ENCODE results near the gene DUXB. TPM values are rescaled to one million over a fixed set of nuclear protein-coding genes. Genes with fewer than 3 reads are reported as not detected.

DUXB gene
- total and polyA plus RNA-seq, 4 donors, result 0.42 TPM; not detected in 3

DNA sequence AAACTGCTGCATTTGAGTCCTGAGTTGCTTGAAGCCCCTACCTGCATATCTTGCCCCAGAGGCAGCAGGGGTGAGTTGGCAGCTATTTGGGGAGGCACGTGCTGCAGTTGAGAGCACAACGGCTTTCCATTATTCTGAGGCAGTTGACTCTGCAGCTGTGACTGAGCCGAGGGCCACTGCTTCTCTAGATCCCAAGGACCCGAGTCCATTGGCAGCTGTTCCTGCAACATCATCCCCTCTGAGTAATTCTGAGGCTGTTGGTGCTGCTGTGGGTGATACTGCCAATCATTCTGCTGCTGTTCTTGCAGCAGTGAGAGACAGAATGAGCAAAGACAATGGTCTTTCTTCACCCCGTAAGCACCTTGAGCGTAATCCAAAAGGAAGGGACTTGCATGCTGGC lies 40.9 kb downstream of the DUXB start:
- Histone ChIP-seq H3K9me3 (ENCODE audit: control insufficient read depth in 4 of 4, low read length in 3 of 4) (no peaks in the 10 kb centered on the region), H3K36me3 (ENCODE audit: control insufficient read depth in 4 of 4, insufficient read depth in 3 of 4, low read depth in 1 of 4, low read length in 3 of 4) (peaks cover 9 to 35% (median 32%) of the 10 kb centered on the region in 4 donors), H3K9ac (ENCODE audit: low read depth in 1 of 2, low read length in 2 of 2) (no peak overlapping the region), H3K27me3 (ENCODE audit: control insufficient read depth in 4 of 4, insufficient read depth in 4 of 4, low read length in 3 of 4) (no peaks in the 10 kb centered on the region), H3K4me3 (ENCODE audit: low read depth in 1 of 3, low read length in 3 of 3) (no peak overlapping the region), H3K4me1 (ENCODE audit: control insufficient read depth in 4 of 4, insufficient read depth in 4 of 4, low read length in 3 of 4) (no peaks in the 10 kb centered on the region), H3K27ac (ENCODE audit: low read depth in 1 of 2, low read length in 2 of 2) (no peak overlapping the region)
- no peak for DNase-seq (ENCODE audit: low spot score)
- TF ChIP-seq GABPA (IDR thresholded peaks at IDR 0.05 in 1 of 2, conservative IDR thresholded peaks at IDR 0.05 in 1 of 2) (no peak), FOXA2 (IDR thresholded peaks at IDR 0.05) (no peak), NR2F2 (IDR thresholded peaks at IDR 0.05) (no peak), TAF1 (conservative IDR thresholded peaks at IDR 0.05) (no peak), HNF4G (IDR thresholded peaks at IDR 0.05) (no peak), JUND (IDR thresholded peaks at IDR 0.05) (no peak), SP1 (IDR thresholded peaks at IDR 0.05) (no peak)
- TF ChIP-seq, protein P1, sequence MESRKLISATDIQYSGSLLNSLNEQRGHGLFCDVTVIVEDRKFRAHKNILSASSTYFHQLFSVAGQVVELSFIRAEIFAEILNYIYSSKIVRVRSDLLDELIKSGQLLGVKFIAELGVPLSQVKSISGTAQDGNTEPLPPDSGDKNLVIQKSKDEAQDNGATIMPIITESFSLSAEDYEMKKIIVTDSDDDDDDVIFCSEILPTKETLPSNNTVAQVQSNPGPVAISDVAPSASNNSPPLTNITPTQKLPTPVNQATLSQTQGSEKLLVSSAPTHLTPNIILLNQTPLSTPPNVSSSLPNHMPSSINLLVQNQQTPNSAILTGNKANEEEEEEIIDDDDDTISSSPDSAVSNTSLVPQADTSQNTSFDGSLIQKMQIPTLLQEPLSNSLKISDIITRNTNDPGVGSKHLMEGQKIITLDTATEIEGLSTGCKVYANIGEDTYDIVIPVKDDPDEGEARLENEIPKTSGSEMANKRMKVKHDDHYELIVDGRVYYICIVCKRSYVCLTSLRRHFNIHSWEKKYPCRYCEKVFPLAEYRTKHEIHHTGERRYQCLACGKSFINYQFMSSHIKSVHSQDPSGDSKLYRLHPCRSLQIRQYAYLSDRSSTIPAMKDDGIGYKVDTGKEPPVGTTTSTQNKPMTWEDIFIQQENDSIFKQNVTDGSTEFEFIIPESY (IDR thresholded peaks at IDR 0.05), result no peak
- TF ChIP-seq, protein P2, sequence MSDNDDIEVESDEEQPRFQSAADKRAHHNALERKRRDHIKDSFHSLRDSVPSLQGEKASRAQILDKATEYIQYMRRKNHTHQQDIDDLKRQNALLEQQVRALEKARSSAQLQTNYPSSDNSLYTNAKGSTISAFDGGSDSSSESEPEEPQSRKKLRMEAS (IDR thresholded peaks at IDR 0.05), result no peak
- TF ChIP-seq, protein P3, sequence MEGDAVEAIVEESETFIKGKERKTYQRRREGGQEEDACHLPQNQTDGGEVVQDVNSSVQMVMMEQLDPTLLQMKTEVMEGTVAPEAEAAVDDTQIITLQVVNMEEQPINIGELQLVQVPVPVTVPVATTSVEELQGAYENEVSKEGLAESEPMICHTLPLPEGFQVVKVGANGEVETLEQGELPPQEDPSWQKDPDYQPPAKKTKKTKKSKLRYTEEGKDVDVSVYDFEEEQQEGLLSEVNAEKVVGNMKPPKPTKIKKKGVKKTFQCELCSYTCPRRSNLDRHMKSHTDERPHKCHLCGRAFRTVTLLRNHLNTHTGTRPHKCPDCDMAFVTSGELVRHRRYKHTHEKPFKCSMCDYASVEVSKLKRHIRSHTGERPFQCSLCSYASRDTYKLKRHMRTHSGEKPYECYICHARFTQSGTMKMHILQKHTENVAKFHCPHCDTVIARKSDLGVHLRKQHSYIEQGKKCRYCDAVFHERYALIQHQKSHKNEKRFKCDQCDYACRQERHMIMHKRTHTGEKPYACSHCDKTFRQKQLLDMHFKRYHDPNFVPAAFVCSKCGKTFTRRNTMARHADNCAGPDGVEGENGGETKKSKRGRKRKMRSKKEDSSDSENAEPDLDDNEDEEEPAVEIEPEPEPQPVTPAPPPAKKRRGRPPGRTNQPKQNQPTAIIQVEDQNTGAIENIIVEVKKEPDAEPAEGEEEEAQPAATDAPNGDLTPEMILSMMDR (IDR thresholded peaks at IDR 0.05; ENCODE audit: low read depth, low read length, missing input control), result no peak
- WGBS, result 97% methylated on average over 6 of the region's 6 CpGs

DNA sequence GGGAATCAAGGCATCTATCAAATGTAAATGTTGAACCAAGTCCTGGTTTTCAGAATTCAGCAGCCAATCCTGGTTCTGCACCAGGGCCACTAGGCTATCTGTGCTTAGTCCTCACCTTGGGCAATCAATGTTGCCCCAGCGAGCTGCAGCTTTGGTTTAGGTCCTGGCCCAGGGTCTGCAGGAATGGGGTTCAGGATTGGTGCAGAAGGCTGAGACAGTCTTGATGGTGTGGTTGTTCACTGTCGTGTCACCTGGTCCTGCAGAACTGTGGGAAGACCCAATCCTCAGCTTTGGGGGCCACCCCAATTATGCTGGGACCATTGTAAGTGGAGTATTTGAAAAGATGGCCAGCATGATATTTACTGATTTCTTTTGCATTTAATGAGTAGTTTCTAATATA lies 43.1 kb downstream of the DUXB start:
- H3K4me1 ChIP-seq (ENCODE audit: control insufficient read depth in 4 of 4, insufficient read depth in 4 of 4, low read length in 3 of 4), result peaks cover 0 to 5% (median 0%) of the 10 kb centered on the region in 4 donors
- 98% methylated on average over 2 of the region's 2 CpGs for WGBS
- H3K36me3 ChIP-seq (ENCODE audit: control insufficient read depth in 4 of 4, insufficient read depth in 3 of 4, low read depth in 1 of 4, low read length in 3 of 4), result peaks cover 11 to 44% (median 37%) of the 10 kb centered on the region in 4 donors
- no peak for TF ChIP-seq NR2F2 (IDR thresholded peaks at IDR 0.05)
- H3K27ac ChIP-seq (ENCODE audit: low read depth in 1 of 2, low read length in 2 of 2), result no peak overlapping the region
- no peak overlapping the region for H3K9ac ChIP-seq (ENCODE audit: low read depth in 1 of 2, low read length in 2 of 2)
- no peak overlapping the region for H3K4me3 ChIP-seq (ENCODE audit: low read depth in 1 of 3, low read length in 3 of 3)
- H3K9me3 ChIP-seq (ENCODE audit: control insufficient read depth in 4 of 4, low read length in 3 of 4), result no peaks in the 10 kb centered on the region
- no peaks in the 10 kb centered on the region for H3K27me3 ChIP-seq (ENCODE audit: control insufficient read depth in 4 of 4, insufficient read depth in 4 of 4, low read length in 3 of 4)
- DNase-seq (ENCODE audit: low spot score), result no peak

DNA sequence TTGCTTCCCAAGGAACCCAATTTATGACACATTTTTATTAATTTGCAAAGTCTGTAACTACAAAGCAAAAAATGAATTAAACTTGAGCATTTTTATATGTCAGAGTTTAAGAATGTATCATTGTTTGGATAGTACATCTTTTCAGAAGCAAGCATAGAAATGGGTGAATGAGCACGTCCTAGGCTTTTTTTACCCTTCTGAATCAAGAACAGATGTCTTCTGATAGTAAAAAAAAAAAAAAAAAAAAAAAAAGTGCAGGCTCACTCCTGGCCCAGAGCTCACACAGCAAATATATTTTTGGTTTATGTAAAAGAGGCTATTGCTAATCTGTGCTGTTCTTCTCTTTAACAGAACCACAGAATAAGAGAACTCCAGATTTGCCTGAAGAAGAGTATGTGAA lies 47.3 kb downstream of the DUXB start:
- peaks cover 4 to 33% (median 21%) of the 10 kb centered on the region in 4 donors for H3K4me1 ChIP-seq (ENCODE audit: control insufficient read depth in 4 of 4, insufficient read depth in 4 of 4, low read length in 3 of 4)
- 84% methylated on average over 1 of the region's 1 CpG for WGBS

More for the DNA sequence above, 47.3 kb downstream of the DUXB start:
- no peak for DNase-seq (ENCODE audit: low spot score)
- Histone ChIP-seq H3K9me3 (ENCODE audit: control insufficient read depth in 4 of 4, low read length in 3 of 4) (no peaks in the 10 kb centered on the region), H3K36me3 (ENCODE audit: control insufficient read depth in 4 of 4, insufficient read depth in 3 of 4, low read depth in 1 of 4, low read length in 3 of 4) (peaks cover 9 to 44% (median 36%) of the 10 kb centered on the region in 4 donors), H3K4me3 (ENCODE audit: low read depth in 1 of 3, low read length in 3 of 3) (no peak overlapping the region), H3K27me3 (ENCODE audit: control insufficient read depth in 4 of 4, insufficient read depth in 4 of 4, low read length in 3 of 4) (no peaks in the 10 kb centered on the region), H3K9ac (ENCODE audit: low read depth in 1 of 2, low read length in 2 of 2) (no peak overlapping the region), H3K27ac (ENCODE audit: low read depth in 1 of 2, low read length in 2 of 2) (no peak overlapping the region)
- no peak for TF ChIP-seq JUND (IDR thresholded peaks at IDR 0.05)

Measured in liver (tissue), 9 donors.